Skin epidermis (tissue), 12 donors: Measurements from ENCODE around the gene SFT2D3.

ENCODE experiments used
- H3K27ac ChIP-seq, 21 experiments: fragments of 200-600 bp; sonication (generic) in 11 of 21; one replicate each; pipeline ENCODE4 v1.5.0; 2020; ENCODE audit warnings: mild to moderate bottlenecking in 3 of 21, inconsistent platforms in 2 of 21, moderate library complexity in 2 of 21
- H3K4me3 ChIP-seq, 7 experiments: fragments of 200-600 bp; sonication (generic) in 2 of 7; one replicate each; pipeline ENCODE4 v1.5.0; 2020; ENCODE audit warnings: inconsistent platforms in 2 of 7, mild to moderate bottlenecking in 2 of 7, moderate library complexity in 1 of 7

The SFT2D3 gene

GRCh38 chr2:127701193-127701650 is at the start of gene SFT2D3:
Gene SFT2D3 (plus strand): TSS chr2:127701497. CDS start chr2:127701529, 32 bp downstream.
- H3K4me3 ChIP-seq: peak within 1 kb of the TSS; percentile 50 to 93 (median 66)
- peak within 1 kb of the TSS; percentile 82 to 99 (median 95) for H3K27ac ChIP-seq

- Histone ChIP-seq H3K4me3 (no peak overlapping the region), H3K27ac (peak overlapping the region in 1 of 21 experiments; percentile 20)
These were observed 49.2 kb upstream of the SFT2D3 start for GRCh38 chr2:127651971-127652550.

GRCh38 chr2:127652786-127653357 is 48.4 kb upstream of the SFT2D3 start:
- H3K4me3 ChIP-seq: no peak overlapping the region
- no peak overlapping the region for H3K27ac ChIP-seq

- H3K27ac ChIP-seq: no peak overlapping the region
- H3K4me3 ChIP-seq: no peak overlapping the region
These were observed 47.7 kb upstream of the SFT2D3 start for GRCh38 chr2:127653421-127654083.

- Histone ChIP-seq H3K4me3 (no peak overlapping the region), H3K27ac (no peak overlapping the region)
These were observed 47.0 kb upstream of the SFT2D3 start for GRCh38 chr2:127654084-127654837.

GRCh38 chr2:127654838-127655175 is 46.5 kb upstream of the SFT2D3 start:
- no peak overlapping the region for H3K4me3 ChIP-seq
- H3K27ac ChIP-seq: no peak overlapping the region

GRCh38 chr2:127655209-127656073 is 45.9 kb upstream of the SFT2D3 start:
- Histone ChIP-seq H3K4me3 (no peak overlapping the region), H3K27ac (no peak overlapping the region)

GRCh38 chr2:127656569-127657231 is 44.6 kb upstream of the SFT2D3 start:
- H3K4me3 ChIP-seq: no peak overlapping the region
- H3K27ac ChIP-seq: peak overlapping the region in 1 of 21 experiments; percentile 31

- H3K27ac ChIP-seq: peak overlapping the region in 1 of 21 experiments; percentile 31
- no peak overlapping the region for H3K4me3 ChIP-seq
These were observed 44.1 kb upstream of the SFT2D3 start for GRCh38 chr2:127657232-127657595.

GRCh38 chr2:127658146-127658545 is 43.2 kb upstream of the SFT2D3 start:
- peak overlapping the region in 4 of 21 experiments; percentile 5 to 79 (median 42) for H3K27ac ChIP-seq
- no peak overlapping the region for H3K4me3 ChIP-seq

- peak overlapping the region in 10 of 21 experiments; percentile 5 to 79 (median 30) for H3K27ac ChIP-seq
- no peak overlapping the region for H3K4me3 ChIP-seq
These were observed 42.5 kb upstream of the SFT2D3 start for GRCh38 chr2:127658641-127659407.

GRCh38 chr2:127659408-127660290 is 41.6 kb upstream of the SFT2D3 start:
- Histone ChIP-seq H3K27ac (peak overlapping the region in 11 of 21 experiments; percentile 5 to 81 (median 30)), H3K4me3 (no peak overlapping the region)

- Histone ChIP-seq H3K4me3 (no peak overlapping the region), H3K27ac (peak overlapping the region in 3 of 21 experiments; percentile 60 to 81 (median 63))
These were observed 41.1 kb upstream of the SFT2D3 start for GRCh38 chr2:127660291-127660578.

GRCh38 chr2:127661072-127661649 is 40.1 kb upstream of the SFT2D3 start:
- Histone ChIP-seq H3K4me3 (no peak overlapping the region), H3K27ac (peak overlapping the region in 8 of 21 experiments; percentile 5 to 81 (median 22))

GRCh38 chr2:127661949-127662510 is 39.3 kb upstream of the SFT2D3 start:
- H3K4me3 ChIP-seq: no peak overlapping the region
- peak overlapping the region in 1 of 21 experiments; percentile 81 for H3K27ac ChIP-seq

- Histone ChIP-seq H3K27ac (peak overlapping the region in 2 of 21 experiments; percentile 65 to 83), H3K4me3 (no peak overlapping the region)
These were observed 38.2 kb upstream of the SFT2D3 start for GRCh38 chr2:127662937-127663565.
